B cell (primary cell): ENCODE measurements around the gene CHST1. TPM values are rescaled to one million over a fixed set of nuclear protein-coding genes. Genes with fewer than 3 reads are reported as not detected.

ENCODE experiments used
- ATAC-seq: fragments of 200-7000 bp; cut with Tn5 transposase; one replicate; pipeline ENCODE4 v1.10.0; 2021; ENCODE audit warnings: low read depth, mild to moderate bottlenecking, moderate number of reproducible peaks, moderate library complexity
- CTCF ChIA-PET: fragments of 350-600 bp; sonication (Branson Sonifier 250); formaldehyde crosslinking; loops from one replicate; lab custom pipeline; 2021; ENCODE audit warnings: antibody characterized with exemption, inconsistent platforms; lab: Charles Lee
- POLR2A ChIA-PET: fragments of 350-600 bp; sonication (Branson Sonifier 250); formaldehyde crosslinking; loops from one replicate; lab custom pipeline; 2021; ENCODE audit warnings: antibody characterized with exemption; lab: Charles Lee
- DNase-seq: peaks from one replicate; pipeline ENCODE4 v3.0.0; 2013
- H2AFZ ChIP-seq: 2 replicates; pipeline ENCODE4 v1.6.1; 2012; ENCODE audit warnings: mild to moderate bottlenecking, low read depth, low read length; ENCODE audit not compliant: insufficient read depth, poor library complexity, severe bottlenecking
- H3K27ac ChIP-seq, 2 donors: 1 replicate in 1 of 2; 2 replicates in 1 of 2; pipeline ENCODE4 v1.5.1; 2012 to 2013; ENCODE audit warnings: low read length in 2 of 2, mild to moderate bottlenecking in 2 of 2, moderate library complexity in 1 of 2
- H3K27me3 ChIP-seq, 4 experiments: fragments of 200-600 bp in 1 of 4; sonication (generic) in 1 of 4; replicated peaks in 1 of 4; 1 replicate in 2 of 4; 2 replicates in 2 of 4; pipeline versions ENCODE4 v1.6.1 to v1.7.0; 2013 to 2016; ENCODE audit warnings: low read length in 3 of 4, mild to moderate bottlenecking in 2 of 4, mixed read lengths in 1 of 4, moderate library complexity in 1 of 4; ENCODE audit not compliant: insufficient read depth in 4 of 4, control insufficient read depth in 3 of 4; ENCODE audit errors: control extremely low read depth in 1 of 4
- H3K36me3 ChIP-seq, 2 experiments: replicated peaks in 1 of 2; 1 replicate in 1 of 2; 2 replicates in 1 of 2; pipeline versions ENCODE4 v1.6.1 to v1.7.1; 2013; ENCODE audit warnings: low read length in 1 of 2; ENCODE audit not compliant: insufficient read depth in 2 of 2, control insufficient read depth in 1 of 2; ENCODE audit errors: control extremely low read depth in 1 of 2, extremely low read depth in 1 of 2
- H3K4me1 ChIP-seq, 2 donors: fragments of 200-600 bp in 1 of 2; sonication (generic) in 1 of 2; 1 replicate in 1 of 2; 2 replicates in 1 of 2; pipeline versions ENCODE4 v1.5.1 to v1.6.1; 2013 to 2017; ENCODE audit warnings: low read length in 2 of 2; ENCODE audit not compliant: control insufficient read depth in 2 of 2, insufficient read depth in 2 of 2
- H3K4me2 ChIP-seq: replicated peaks from 2 replicates; pipeline ENCODE3; 2012; ENCODE audit warnings: mild to moderate bottlenecking, low read depth, low read length; ENCODE audit not compliant: poor library complexity, severe bottlenecking
- H3K4me3 ChIP-seq, 5 experiments: fragments of 200-600 bp in 1 of 5; sonication (generic) in 1 of 5; 1 replicate in 3 of 5; 2 replicates in 2 of 5; pipeline versions ENCODE4 v1.5.1 to v1.7.0; 2011 to 2016; ENCODE audit warnings: low read length in 4 of 5, mild to moderate bottlenecking in 4 of 5, low read depth in 2 of 5, control low read depth in 1 of 5, moderate library complexity in 1 of 5; ENCODE audit not compliant: insufficient read depth in 1 of 5; ENCODE audit errors: control extremely low read depth in 1 of 5, extremely low read depth in 1 of 5
- H3K79me2 ChIP-seq: fragments of 200-600 bp; sonication (generic); one replicate; pipeline ENCODE4 v1.6.0; 2016; ENCODE audit warnings: low read length; ENCODE audit not compliant: control insufficient read depth, insufficient read depth
- H3K9ac ChIP-seq: fragments of 200-600 bp; sonication (generic); 2 replicates; pipeline ENCODE4 v1.6.1; 2017; ENCODE audit warnings: mild to moderate bottlenecking, low read length, moderate library complexity
- H3K9me3 ChIP-seq, 3 donors: one replicate each; pipeline versions ENCODE4 v1.6.1 to v1.7.1; 2013; ENCODE audit warnings: low read length in 2 of 3; ENCODE audit not compliant: control insufficient read depth in 2 of 3, insufficient read depth in 1 of 3; ENCODE audit errors: control extremely low read depth in 1 of 3
- H4K20me1 ChIP-seq: 2 replicates; pipeline ENCODE4 v1.6.0; 2012; ENCODE audit warnings: mild to moderate bottlenecking, low read length; ENCODE audit not compliant: insufficient read depth, control insufficient read depth, poor library complexity, severe bottlenecking
- H3K27ac Mint-ChIP-seq: one replicate; pipeline ENCODE4 v1.8.0; 2021; ENCODE audit warnings: mixed read lengths
- H3K27me3 Mint-ChIP-seq: one replicate; pipeline ENCODE4 v1.8.0; 2021; ENCODE audit warnings: mixed read lengths
- H3K4me1 Mint-ChIP-seq: one replicate; pipeline ENCODE4 v1.8.0; 2021; ENCODE audit warnings: mixed read lengths
- H3K4me3 Mint-ChIP-seq: one replicate; pipeline ENCODE4 v1.8.0; 2021; ENCODE audit warnings: mixed read lengths
- H3K9me3 Mint-ChIP-seq: one replicate; pipeline ENCODE4 v1.8.0; 2022; ENCODE audit warnings: mixed read lengths; ENCODE audit not compliant: insufficient read depth
- CTCF ChIP-seq: fragments of 200-600 bp; IDR thresholded peaks from one replicate; pipeline ENCODE4 v1.8.0; 2022; ENCODE audit warnings: antibody characterized with exemption, mild to moderate bottlenecking
- EZH2 ChIP-seq: IDR thresholded peaks from 2 replicates; pipeline ENCODE4 v1.6.1; 2012; ENCODE audit warnings: borderline replicate concordance, low read depth, mild to moderate bottlenecking, moderate library complexity, low read length; ENCODE audit not compliant: insufficient read depth, poor library complexity, severe bottlenecking
- WGBS: methylation state at CpG from one replicate; pipeline ENCODE4 v1.1.5; 2013; ENCODE audit warnings: missing lambda C conversion rate; ENCODE audit not compliant: insufficient coverage; 5-methylcytosine and 5-hydroxymethylcytosine counted together
- intact Hi-C: fragments of 100-400 bp; cut with micrococcal nuclease; formaldehyde crosslinking; loops from one replicate; pipeline ENCODE4 v1.10.0; 2022
- polyA plus RNA-seq: library from polyadenylated mRNA; depleted of rRNA; stranded (reverse); fragments of >200 nt; gene quantifications from 2 replicates; pipeline ENCODE4 v1.2.3, GENCODE V29; 2012
- total RNA-seq, 2 donors: library from RNA; stranded (reverse); fragments of 120-200 nt in 1 of 2; gene quantifications; 1 replicate in 1 of 2; 2 replicates in 1 of 2; pipeline versions ENCODE4 v1.2.3 to v1.2.4, GENCODE V29; 2013 to 2022

Gene CHST1
- total and polyA plus RNA-seq, 2 donors (not counting 1 experiment from before 2014, with no cell fraction given) = not detected

GRCh38 chr11:45622283-45622682, 43.1 kb downstream of the CHST1 start:
- Histone ChIP-seq H3K27ac (no peak overlapping the region), H3K36me3 (no peaks in the 10 kb centered on the region), H3K4me1 (no peaks in the 10 kb centered on the region), H3K27me3 (peaks cover 0 to 23% (median 2%) of the 10 kb centered on the region in 4 experiments), H3K79me2 (no peaks in the 10 kb centered on the region), H4K20me1 (no peaks in the 10 kb centered on the region), H2AFZ (no peak overlapping the region), H3K4me3 (no peak overlapping the region), H3K4me2 (no peak overlapping the region), H3K9ac (no peak overlapping the region), H3K9me3 (peaks cover 0 to 26% (median 9%) of the 10 kb centered on the region in 3 donors)
- Mint-ChIP-seq H3K4me3 (no peak overlapping the region), H3K9me3 (peaks cover 2% of the 10 kb centered on the region), H3K27me3 (peaks cover 35% of the 10 kb centered on the region), H3K27ac (no peak overlapping the region), H3K4me1 (no peaks in the 10 kb centered on the region)
- ChIA-PET POLR2A (no interaction called here), CTCF (no interaction called here)
- TF ChIP-seq EZH2 (no peak), CTCF (no peak)
- intact Hi-C loops = no loop called here
- DNase-seq (no peak), ATAC-seq (no peak)
- WGBS = 93% methylated on average over 2 of the region's 2 CpGs

GRCh38 chr11:45621588-45621987, 43.8 kb downstream of the CHST1 start:
- H3K4me2 ChIP-seq = no peak overlapping the region
- intact Hi-C loops = no loop called here
- no peak for ATAC-seq
- ChIA-PET CTCF (no interaction called here), POLR2A (no interaction called here)
- no peaks in the 10 kb centered on the region for H4K20me1 ChIP-seq
- H2AFZ ChIP-seq = no peak overlapping the region
- DNase-seq = no peak
- Mint-ChIP-seq H3K27me3 (peaks cover 31% of the 10 kb centered on the region), H3K4me1 (no peaks in the 10 kb centered on the region), H3K27ac (no peak overlapping the region), H3K9me3 (peaks cover 2% of the 10 kb centered on the region), H3K4me3 (no peak overlapping the region)
- H3K27me3 ChIP-seq = peaks cover 0 to 23% (median 2%) of the 10 kb centered on the region in 4 experiments
- peaks cover 0 to 26% (median 9%) of the 10 kb centered on the region in 3 donors for H3K9me3 ChIP-seq
- H3K4me3 ChIP-seq = no peak overlapping the region
- WGBS = no CpG with 5 or more reads among the region's 1 CpG
- no peaks in the 10 kb centered on the region for H3K4me1 ChIP-seq
- TF ChIP-seq CTCF (no peak), EZH2 (no peak)
- H3K9ac ChIP-seq = no peak overlapping the region
- no peak overlapping the region for H3K27ac ChIP-seq
- no peaks in the 10 kb centered on the region for H3K79me2 ChIP-seq
- H3K36me3 ChIP-seq = no peaks in the 10 kb centered on the region
